Thoracic aorta (tissue), 2 donors: ENCODE results near the gene MAST2. TPM values are rescaled to one million over a fixed set of nuclear protein-coding genes. Genes with fewer than 3 reads are reported as not detected.

Experiments used
- ATAC-seq: fragments of 150-250 bp; one replicate; pipeline ENCODE4 v1.8.0; 2017; ENCODE audit warnings: low read depth; ENCODE audit not compliant: insufficient number of reproducible peaks, low FRiP score
- DNase-seq: peaks from one replicate; pipeline ENCODE4 v3.0.0-alpha.2; 2020; ENCODE audit warnings: low spot score
- H3K27ac ChIP-seq, 2 donors: fragments of 200-600 bp; sonication (generic); 1 replicate in 1 of 2; 2 replicates in 1 of 2; pipeline ENCODE4 v1.5.1; 2016; ENCODE audit warnings: mild to moderate bottlenecking in 2 of 2, moderate library complexity in 2 of 2
- H3K27me3 ChIP-seq: fragments of 200-600 bp; sonication (generic); replicated peaks from 2 replicates; pipeline ENCODE4 v1.6.0; 2016; ENCODE audit warnings: mild to moderate bottlenecking; ENCODE audit not compliant: insufficient read depth
- H3K36me3 ChIP-seq: fragments of 200-600 bp; sonication (generic); one replicate; pipeline ENCODE4 v1.5.1; 2016
- H3K4me1 ChIP-seq, 2 donors: fragments of 200-600 bp; sonication (generic); 1 replicate in 1 of 2; 2 replicates in 1 of 2; pipeline versions ENCODE4 v1.5.1 to v1.6.0; 2016; ENCODE audit warnings: low read depth in 2 of 2, mild to moderate bottlenecking in 1 of 2; ENCODE audit not compliant: control insufficient read depth in 1 of 2
- H3K4me3 ChIP-seq: fragments of 200-600 bp; sonication (generic); 2 replicates; pipeline ENCODE4 v1.5.1; 2016; ENCODE audit warnings: mild to moderate bottlenecking
- H3K9me3 ChIP-seq: fragments of 200-600 bp; sonication (generic); 2 replicates; pipeline ENCODE4 v1.5.1; 2016
- CTCF ChIP-seq: fragments of 200-600 bp; sonication (generic); IDR thresholded peaks from one replicate; pipeline ENCODE4 v1.5.1; 2019; ENCODE audit warnings: antibody characterized with exemption
- total RNA-seq, 2 donors: library from RNA; depleted of rRNA; stranded (reverse); fragments of >200 nt; gene quantifications; one replicate each; pipeline versions ENCODE4 v1.1.0 to v1.2.3, GENCODE V29; 2016

The MAST2 gene
- total RNA-seq, 2 donors from 2014 or later = 33.6 to 61.2 TPM

GRCh38 chr1:46039571-46040052 is 236.2 kb downstream of the MAST2 start:
- Histone ChIP-seq H3K4me1 (peaks cover 0 to 3% of the 10 kb centered on the region in 2 donors), H3K27ac (no peak overlapping the region), H3K36me3 (no peaks in the 10 kb centered on the region), H3K9me3 (no peaks in the 10 kb centered on the region), H3K27me3 (no peaks in the 10 kb centered on the region), H3K4me3 (no peak overlapping the region)
- no peak for TF ChIP-seq CTCF
- no peak for ATAC-seq
- DNase-seq = no peak

- DNase-seq (no peak), ATAC-seq (no peak)
- H3K4me1 ChIP-seq = peaks cover 0 to 3% of the 10 kb centered on the region in 2 donors
- H3K36me3 ChIP-seq = no peaks in the 10 kb centered on the region
- no peaks in the 10 kb centered on the region for H3K9me3 ChIP-seq
- no peaks in the 10 kb centered on the region for H3K27me3 ChIP-seq
- no peak for TF ChIP-seq CTCF
- no peak overlapping the region for H3K27ac ChIP-seq
- no peak overlapping the region for H3K4me3 ChIP-seq
Measured at GRCh38 chr1:46041551-46041950, 238.1 kb downstream of the MAST2 start.

- no peak for TF ChIP-seq CTCF
- H3K9me3 ChIP-seq = no peaks in the 10 kb centered on the region
- H3K27me3 ChIP-seq = no peaks in the 10 kb centered on the region
- H3K4me3 ChIP-seq = no peak overlapping the region
- no peaks in the 10 kb centered on the region for H3K36me3 ChIP-seq
- DNase-seq (no peak), ATAC-seq (no peak)
- H3K4me1 ChIP-seq = peaks cover 0 to under 1% of the 10 kb centered on the region in 2 donors
- H3K27ac ChIP-seq = no peak overlapping the region
Measured at GRCh38 chr1:46041974-46042373, 238.6 kb downstream of the MAST2 start.

- DNase-seq = no peak
- Histone ChIP-seq H3K4me1 (no peaks in the 10 kb centered on the region), H3K4me3 (no peak overlapping the region), H3K36me3 (no peaks in the 10 kb centered on the region), H3K9me3 (no peaks in the 10 kb centered on the region), H3K27ac (no peak overlapping the region), H3K27me3 (no peaks in the 10 kb centered on the region)
- TF ChIP-seq CTCF = no peak
- no peak for ATAC-seq
Measured at GRCh38 chr1:46043458-46044017, 240.1 kb downstream of the MAST2 start.

GRCh38 chr1:46044116-46044515 is 240.7 kb downstream of the MAST2 start:
- no peaks in the 10 kb centered on the region for H3K4me1 ChIP-seq
- no peak for TF ChIP-seq CTCF
- no peak overlapping the region for H3K27ac ChIP-seq
- no peaks in the 10 kb centered on the region for H3K36me3 ChIP-seq
- ATAC-seq (no peak), DNase-seq (no peak)
- no peaks in the 10 kb centered on the region for H3K9me3 ChIP-seq
- H3K4me3 ChIP-seq = no peak overlapping the region
- H3K27me3 ChIP-seq = no peaks in the 10 kb centered on the region
